Upper lobe of left lung (tissue), 6 donors: ENCODE measurements around the gene FAF1. TPM values are rescaled to one million over a fixed set of nuclear protein-coding genes. Genes with fewer than 3 reads are reported as not detected.
A peak's percentile ranks its signal among the peaks of the same experiment; 100 is the strongest.
"Not testable (repeated sequence)": the region's sequence is repeated elsewhere in the genome, so short reads cannot be mapped to it uniquely, and the experiment has no call there.

Source experiments
- ATAC-seq, 2 donors: fragments of 200-7000 bp; cut with Tn5 transposase; one replicate each; pipeline ENCODE4 v1.9.1; 2022; ENCODE audit warnings: mild to moderate bottlenecking in 2 of 2, moderate library complexity in 2 of 2; ENCODE audit not compliant: low FRiP score in 2 of 2
- DNase-seq, 2 donors: peaks; one replicate each; pipeline ENCODE4 v3.0.0-alpha.2; 2019 to 2020
- H3K27ac ChIP-seq, 4 donors: fragments of 200-600 bp; sonication (generic); one replicate each; pipeline ENCODE4 v1.5.1; 2016 to 2019
- H3K27me3 ChIP-seq, 4 donors: fragments of 200-600 bp; sonication (generic); one replicate each; pipeline ENCODE4 v1.5.1; 2017 to 2019
- H3K36me3 ChIP-seq, 4 donors: fragments of 200-600 bp; sonication (generic); one replicate each; pipeline ENCODE4 v1.5.1; 2016 to 2019
- H3K4me1 ChIP-seq, 4 donors: fragments of 200-600 bp; sonication (generic); one replicate each; pipeline ENCODE4 v1.5.1; 2018 to 2019
- H3K4me3 ChIP-seq, 4 donors: fragments of 200-600 bp; sonication (generic); one replicate each; pipeline ENCODE4 v1.5.1; 2017 to 2019; ENCODE audit warnings: mild to moderate bottlenecking in 2 of 4, moderate library complexity in 1 of 4
- H3K9me3 ChIP-seq, 4 donors: fragments of 200-600 bp; sonication (generic); one replicate each; pipeline ENCODE4 v1.5.1; 2018 to 2019
- EP300 ChIP-seq, 4 donors: sonication (generic); formaldehyde crosslinking; IDR thresholded peaks; one replicate each; pipeline ENCODE4 v1.5.1; 2017; ENCODE audit warnings: antibody characterized with exemption in 4 of 4, control low read depth in 2 of 4
- POLR2A ChIP-seq, 4 donors: fragments of 450-650 bp; IDR thresholded peaks; one replicate each; pipeline ENCODE4 v1.5.1; 2016 to 2017; ENCODE audit warnings: antibody characterized with exemption in 4 of 4, mild to moderate bottlenecking in 2 of 4
- POLR2AphosphoS5 ChIP-seq, 2 donors: sonication (generic); formaldehyde crosslinking; IDR thresholded peaks; one replicate each; pipeline ENCODE4 v1.5.1; 2017; ENCODE audit warnings: antibody characterized with exemption in 2 of 2
- WGBS, 2 donors: methylation state at CpG; one replicate each; pipeline ENCODE4 v1.1.5; 2017 to 2018; 5-methylcytosine and 5-hydroxymethylcytosine counted together
- total RNA-seq, 6 donors: library from RNA; depleted of rRNA in 4 of 6; stranded (reverse); fragments of >200 nt in 4 of 6; gene quantifications; one replicate each; pipeline versions ENCODE4 v1.1.0 to v1.2.1, GENCODE V29; 2016 to 2021
- TF ChIP-seq, protein P1 (sequence below), 6 experiments: fragments of 450-650 bp in 4 of 6; fragments of 200-600 bp in 2 of 6; sonication (generic) in 2 of 6; IDR thresholded peaks; one replicate each; pipeline ENCODE4 v1.5.1; 2016 to 2019; ENCODE audit warnings: antibody characterized with exemption in 6 of 6
- donor health status: DM: no; HTN: no; CAD: no; lungs with moderate emphysema.
- donor health status: DM: no; HTN: yes; CAD: no; lungs with severe emphysema.

Gene FAF1
- total RNA-seq, 6 donors from 2014 or later, result 30.2 to 52.3 (median 35.0) TPM

- Histone ChIP-seq H3K27ac (no peak overlapping the region), H3K4me3 (no peak overlapping the region), H3K4me1 (peaks cover 0 to 11% (median 0%) of the 10 kb centered on the region in 4 donors), H3K9me3 (no peaks in the 10 kb centered on the region), H3K36me3 (no peaks in the 10 kb centered on the region), H3K27me3 (no peaks in the 10 kb centered on the region)
- ATAC-seq (no peak), DNase-seq (no peak)
- TF ChIP-seq POLR2A (IDR thresholded peaks at IDR 0.05), result no peak
- no peak for TF ChIP-seq POLR2AphosphoS5 (IDR thresholded peaks at IDR 0.05)
- TF ChIP-seq EP300 (IDR thresholded peaks at IDR 0.05), result no peak
- TF ChIP-seq, protein P1, sequence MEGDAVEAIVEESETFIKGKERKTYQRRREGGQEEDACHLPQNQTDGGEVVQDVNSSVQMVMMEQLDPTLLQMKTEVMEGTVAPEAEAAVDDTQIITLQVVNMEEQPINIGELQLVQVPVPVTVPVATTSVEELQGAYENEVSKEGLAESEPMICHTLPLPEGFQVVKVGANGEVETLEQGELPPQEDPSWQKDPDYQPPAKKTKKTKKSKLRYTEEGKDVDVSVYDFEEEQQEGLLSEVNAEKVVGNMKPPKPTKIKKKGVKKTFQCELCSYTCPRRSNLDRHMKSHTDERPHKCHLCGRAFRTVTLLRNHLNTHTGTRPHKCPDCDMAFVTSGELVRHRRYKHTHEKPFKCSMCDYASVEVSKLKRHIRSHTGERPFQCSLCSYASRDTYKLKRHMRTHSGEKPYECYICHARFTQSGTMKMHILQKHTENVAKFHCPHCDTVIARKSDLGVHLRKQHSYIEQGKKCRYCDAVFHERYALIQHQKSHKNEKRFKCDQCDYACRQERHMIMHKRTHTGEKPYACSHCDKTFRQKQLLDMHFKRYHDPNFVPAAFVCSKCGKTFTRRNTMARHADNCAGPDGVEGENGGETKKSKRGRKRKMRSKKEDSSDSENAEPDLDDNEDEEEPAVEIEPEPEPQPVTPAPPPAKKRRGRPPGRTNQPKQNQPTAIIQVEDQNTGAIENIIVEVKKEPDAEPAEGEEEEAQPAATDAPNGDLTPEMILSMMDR (IDR thresholded peaks at IDR 0.05), result no peak
- 82% methylated on average over 4 of the region's 4 CpGs for WGBS, 2 donors
Observed at GRCh38 chr1:50917138-50918137, 42.6 kb downstream of the FAF1 start.

DNA sequence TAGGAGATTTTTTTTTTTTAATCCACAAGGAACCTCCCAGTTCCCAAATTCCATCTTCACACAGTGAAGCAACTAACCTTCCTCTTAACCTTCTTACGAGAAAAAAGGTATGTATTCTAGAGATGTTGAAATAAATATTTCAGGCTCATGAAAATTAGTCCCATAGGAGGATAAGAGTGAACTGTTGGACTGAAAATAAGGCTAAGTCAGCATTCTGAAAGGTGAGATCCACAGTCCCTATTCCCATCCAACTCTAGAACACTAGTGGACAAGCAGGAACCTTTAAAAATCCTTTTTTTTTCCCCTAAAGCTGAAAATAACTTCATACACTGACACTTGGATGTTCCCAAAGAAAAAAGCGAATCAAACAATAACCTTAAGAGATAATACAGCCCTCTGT is 44.4 kb downstream of the FAF1 start:
- Histone ChIP-seq H3K4me3 (no peak overlapping the region), H3K36me3 (no peaks in the 10 kb centered on the region), H3K27ac (no peak overlapping the region), H3K27me3 (no peaks in the 10 kb centered on the region), H3K9me3 (no peaks in the 10 kb centered on the region), H3K4me1 (peaks cover 0 to 11% (median 0%) of the 10 kb centered on the region in 4 donors)
- ATAC-seq (no peak), DNase-seq (no peak)
- WGBS, 2 donors, result 92 to 93% methylated on average over 2 of the region's 2 CpGs
- no peak for TF ChIP-seq POLR2AphosphoS5 (IDR thresholded peaks at IDR 0.05)
- TF ChIP-seq, protein P1 (IDR thresholded peaks at IDR 0.05), result no peak
- no peak for TF ChIP-seq EP300 (IDR thresholded peaks at IDR 0.05)
- no peak for TF ChIP-seq POLR2A (IDR thresholded peaks at IDR 0.05)

GRCh38 chr1:50913954-50914353 is 46.1 kb downstream of the FAF1 start:
- 89 to 94% methylated on average over 1 of the region's 1 CpG for WGBS, 2 donors
- DNase-seq (no peak), ATAC-seq (no peak)
- H3K36me3 ChIP-seq, result no peaks in the 10 kb centered on the region
- no peak overlapping the region for H3K27ac ChIP-seq
- H3K27me3 ChIP-seq, result no peaks in the 10 kb centered on the region
- no peaks in the 10 kb centered on the region for H3K9me3 ChIP-seq
- no peak for TF ChIP-seq POLR2A (IDR thresholded peaks at IDR 0.05)
- TF ChIP-seq EP300 (IDR thresholded peaks at IDR 0.05), result no peak
- TF ChIP-seq, protein P1 (IDR thresholded peaks at IDR 0.05), result no peak
- no peak for TF ChIP-seq POLR2AphosphoS5 (IDR thresholded peaks at IDR 0.05)
- peaks cover 0 to 11% (median 0%) of the 10 kb centered on the region in 4 donors for H3K4me1 ChIP-seq
- H3K4me3 ChIP-seq, result no peak overlapping the region

GRCh38 chr1:50910356-50910755 is 49.7 kb downstream of the FAF1 start:
- H3K27me3 ChIP-seq, H3K4me1 ChIP-seq, H3K27ac ChIP-seq, H3K9me3 ChIP-seq, H3K36me3 ChIP-seq, ATAC-seq, H3K4me3 ChIP-seq: not testable (repeated sequence)
- 87 to 93% methylated on average over 12 of the region's 12 CpGs for WGBS, 2 donors
- peak in 1 of 2 donors; percentile 38 for DNase-seq

DNA sequence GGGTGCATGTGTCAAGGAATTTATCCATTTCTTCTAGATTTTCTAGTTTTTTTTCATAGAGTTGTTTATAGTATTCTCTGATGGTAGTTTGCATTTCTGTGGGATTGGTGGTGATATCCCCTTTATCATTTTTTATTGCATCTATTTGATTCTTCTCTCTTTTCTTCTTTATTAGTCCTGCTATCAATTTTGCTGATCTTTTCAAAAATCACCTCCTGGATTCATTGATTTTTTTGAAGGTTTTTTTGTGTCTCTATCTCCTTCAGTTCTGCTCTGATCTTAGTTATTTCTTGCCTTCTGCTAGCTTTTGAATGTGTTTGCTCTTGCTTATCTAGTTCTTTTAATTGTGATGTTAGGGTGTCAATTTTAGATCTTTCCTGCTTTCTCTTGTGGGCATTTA is 52.5 kb downstream of the FAF1 start:
- not testable (repeated sequence) for H3K9me3 ChIP-seq, DNase-seq, H3K4me1 ChIP-seq, H3K27ac ChIP-seq, H3K4me3 ChIP-seq, ATAC-seq, H3K36me3 ChIP-seq, H3K27me3 ChIP-seq

- H3K27me3 ChIP-seq, ATAC-seq, DNase-seq, H3K9me3 ChIP-seq, H3K36me3 ChIP-seq, H3K4me3 ChIP-seq, H3K27ac ChIP-seq, H3K4me1 ChIP-seq: not testable (repeated sequence)
- 96 to 97% methylated on average over 1 of the region's 1 CpG for WGBS, 2 donors
Observed at GRCh38 chr1:50906050-50906449, 54.0 kb downstream of the FAF1 start.
